NCI-H128 (cell line): ENCODE data around the gene NEFH.
"Not testable (repeated sequence)": the region's sequence is repeated elsewhere in the genome, so short reads cannot be mapped to it uniquely, and the experiment has no call there.

Experiments
- DNase-seq: peaks from one replicate; lab custom pipeline; 2025; ENCODE audit not compliant: unreplicated experiment; lab: John Stamatoyannopoulos, UW

NEFH gene

GRCh38 chr22:29463629-29464028 lies 16.4 kb upstream of the NEFH start:
- no peak for DNase-seq

- DNase-seq = no peak
Observed at GRCh38 chr22:29464581-29464980, 15.4 kb upstream of the NEFH start.

GRCh38 chr22:29469755-29470154 lies 10.3 kb upstream of the NEFH start:
- DNase-seq = no peak

GRCh38 chr22:29470159-29470855 lies 9.7 kb upstream of the NEFH start:
- DNase-seq = peak; percentile 40

- DNase-seq = no peak
Observed at GRCh38 chr22:29473001-29473400, 7.0 kb upstream of the NEFH start.

- no peak for DNase-seq
Observed at GRCh38 chr22:29475550-29475949, 4.5 kb upstream of the NEFH start.

GRCh38 chr22:29476116-29476515 lies 3.9 kb upstream of the NEFH start:
- DNase-seq = no peak

GRCh38 chr22:29477723-29478318 lies 2.2 kb upstream of the NEFH start:
- no peak for DNase-seq

GRCh38 chr22:29478326-29479276 lies 1.4 kb upstream of the NEFH start:
- no peak for DNase-seq

GRCh38 chr22:29480262-29480511 lies 169 bp downstream of the NEFH start:
- DNase-seq = no peak

- DNase-seq = no peak
Observed at GRCh38 chr22:29480512-29481264, 670 bp downstream of the NEFH start.

- no peak for DNase-seq
Observed at GRCh38 chr22:29481265-29482000, 1.4 kb downstream of the NEFH start.

- no peak for DNase-seq
Observed at GRCh38 chr22:29482253-29482652, 2.2 kb downstream of the NEFH start.

- no peak for DNase-seq
Observed at GRCh38 chr22:29482726-29483125, 2.7 kb downstream of the NEFH start.

- no peak for DNase-seq
Observed at GRCh38 chr22:29483254-29483653, 3.2 kb downstream of the NEFH start.

GRCh38 chr22:29484642-29485041 lies 4.6 kb downstream of the NEFH start:
- no peak for DNase-seq

- no peak for DNase-seq
Observed at GRCh38 chr22:29485448-29485847, 5.4 kb downstream of the NEFH start.

GRCh38 chr22:29487426-29487986 lies 7.5 kb downstream of the NEFH start:
- no peak for DNase-seq

GRCh38 chr22:29489127-29489780 lies 9.2 kb downstream of the NEFH start:
- DNase-seq = not testable (repeated sequence)

- no peak for DNase-seq
Observed at GRCh38 chr22:29491012-29491411, 11.0 kb downstream of the NEFH start.
